GM12864 (cell line): Measurements from ENCODE around the gene CD70.

Experiments used
- DNase-seq: peaks from one replicate; pipeline ENCODE4 v3.0.0-alpha.2; 2011; ENCODE audit warnings: low read depth
- H3K4me3 ChIP-seq: 2 replicates; pipeline ENCODE4 v1.5.1; 2011; ENCODE audit warnings: mild to moderate bottlenecking, low read depth, low read length, control low read depth
- TF ChIP-seq, protein P1 (sequence below): IDR thresholded peaks from 2 replicates; pipeline ENCODE4 v1.5.1; 2011; ENCODE audit warnings: low read depth, mild to moderate bottlenecking, moderate library complexity, low read length, control low read depth, inconsistent platforms; ENCODE audit errors: missing control alignments

The CD70 gene

DNA sequence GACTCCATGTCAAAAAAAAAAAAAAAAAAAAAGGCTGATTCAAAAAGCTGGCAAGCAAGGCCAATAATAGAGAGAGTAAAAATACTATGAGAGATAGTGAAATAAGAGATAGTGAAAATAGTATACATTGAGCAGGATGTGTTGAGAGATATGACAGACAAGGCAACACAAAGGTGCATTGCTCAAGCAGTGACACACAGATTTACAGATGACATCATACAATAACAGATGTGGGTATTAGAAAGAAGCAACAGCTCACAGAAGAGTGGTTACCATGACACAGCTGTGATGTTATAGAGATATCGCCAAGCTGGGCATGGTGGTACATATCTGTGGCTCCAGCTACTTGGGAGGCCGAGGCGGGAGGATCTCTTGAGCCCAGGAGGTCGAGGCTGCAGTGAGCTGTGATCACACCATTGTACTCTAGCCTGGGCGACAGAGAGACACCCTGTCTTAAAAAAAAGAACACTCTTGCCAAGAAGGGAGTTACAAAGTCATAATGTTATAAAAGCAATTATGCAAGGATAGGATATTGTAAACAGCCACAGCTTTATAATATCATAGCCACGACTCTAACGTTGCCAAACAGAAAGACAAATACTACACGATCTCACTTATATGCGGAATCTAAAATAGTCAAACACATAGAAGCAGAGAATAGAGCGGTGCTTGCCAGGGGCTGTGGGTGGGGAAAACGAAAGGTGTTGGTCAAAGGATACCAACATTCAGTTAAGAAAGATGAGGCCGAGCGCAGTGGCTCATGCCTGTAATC, 49.8 kb downstream of the CD70 start:
- no peak for DNase-seq
- H3K4me3 ChIP-seq, result no peak overlapping the region
- TF ChIP-seq, protein P1, sequence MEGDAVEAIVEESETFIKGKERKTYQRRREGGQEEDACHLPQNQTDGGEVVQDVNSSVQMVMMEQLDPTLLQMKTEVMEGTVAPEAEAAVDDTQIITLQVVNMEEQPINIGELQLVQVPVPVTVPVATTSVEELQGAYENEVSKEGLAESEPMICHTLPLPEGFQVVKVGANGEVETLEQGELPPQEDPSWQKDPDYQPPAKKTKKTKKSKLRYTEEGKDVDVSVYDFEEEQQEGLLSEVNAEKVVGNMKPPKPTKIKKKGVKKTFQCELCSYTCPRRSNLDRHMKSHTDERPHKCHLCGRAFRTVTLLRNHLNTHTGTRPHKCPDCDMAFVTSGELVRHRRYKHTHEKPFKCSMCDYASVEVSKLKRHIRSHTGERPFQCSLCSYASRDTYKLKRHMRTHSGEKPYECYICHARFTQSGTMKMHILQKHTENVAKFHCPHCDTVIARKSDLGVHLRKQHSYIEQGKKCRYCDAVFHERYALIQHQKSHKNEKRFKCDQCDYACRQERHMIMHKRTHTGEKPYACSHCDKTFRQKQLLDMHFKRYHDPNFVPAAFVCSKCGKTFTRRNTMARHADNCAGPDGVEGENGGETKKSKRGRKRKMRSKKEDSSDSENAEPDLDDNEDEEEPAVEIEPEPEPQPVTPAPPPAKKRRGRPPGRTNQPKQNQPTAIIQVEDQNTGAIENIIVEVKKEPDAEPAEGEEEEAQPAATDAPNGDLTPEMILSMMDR, result no peak

DNA sequence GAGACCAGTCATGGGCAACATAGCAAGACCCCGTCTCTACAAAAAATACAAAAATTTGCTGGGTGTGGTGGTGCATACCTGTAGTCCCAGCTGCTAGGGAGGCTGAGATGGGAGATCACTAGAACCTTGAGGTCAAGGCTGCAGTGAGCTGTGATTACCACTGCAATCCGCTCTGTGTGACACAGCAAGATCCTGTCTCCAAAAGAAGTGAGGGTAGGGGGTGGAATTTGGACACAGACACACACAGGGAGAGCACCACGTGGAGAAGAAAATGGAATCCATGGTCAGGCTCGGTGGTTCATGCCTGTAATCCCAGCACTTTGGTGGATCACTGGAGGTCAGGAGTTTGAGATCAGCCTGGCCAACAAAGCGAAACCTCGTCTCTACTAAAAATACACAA, 51.4 kb downstream of the CD70 start:
- no peak overlapping the region for H3K4me3 ChIP-seq
- no peak for DNase-seq
- TF ChIP-seq, protein P1, result no peak
